Measurements from ENCODE around the gene GAS7. TPM values are rescaled to one million over a fixed set of nuclear protein-coding genes. Genes with fewer than 3 reads are reported as not detected.
A peak's percentile ranks its signal among the peaks of the same experiment; 100 is the strongest.

Gene GAS7
- 10 to 100 TPM; 70.7 to 89.1 (median 84.8) TPM for total RNA-seq
- 42.0 TPM for total RNA-seq (2013)

DNA sequence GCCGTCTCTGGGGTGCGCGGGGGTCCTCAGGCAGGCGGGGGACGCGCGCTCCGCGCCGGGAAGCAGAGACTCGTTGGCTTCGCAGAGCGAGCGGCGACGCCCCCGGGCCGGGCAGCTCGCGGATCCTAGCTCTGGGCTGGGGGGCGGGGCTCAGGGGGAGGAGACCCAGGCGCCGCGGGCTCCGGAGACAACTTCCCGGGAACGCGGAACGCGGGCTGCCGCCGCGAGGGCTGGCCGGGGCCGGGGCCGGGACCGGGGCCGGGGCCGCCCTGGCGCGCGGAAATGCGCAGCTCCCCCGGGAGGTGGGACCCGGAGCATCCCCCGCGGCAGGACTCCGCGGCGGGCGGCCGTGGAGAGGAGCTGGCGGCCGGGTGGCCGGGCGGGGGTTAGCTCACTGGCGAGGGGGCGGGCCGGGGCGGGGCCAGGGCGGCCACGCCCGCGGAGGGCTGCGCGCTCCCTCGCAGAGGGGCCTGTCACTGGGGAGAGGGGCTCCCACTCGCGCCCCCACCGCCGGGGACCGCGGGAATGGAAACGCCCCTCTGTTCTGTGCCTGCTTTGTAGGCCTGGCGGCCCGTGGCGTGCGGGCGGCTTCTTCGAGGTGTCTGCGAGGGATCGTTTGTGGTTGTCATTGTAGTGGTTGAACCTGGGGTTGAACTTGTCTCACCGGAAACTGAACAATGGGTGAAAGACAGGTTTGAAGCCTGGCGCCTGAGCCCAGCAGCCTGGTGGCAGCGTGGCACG is at the start of gene GAS7:
Gene GAS7 (minus strand): TSS at position 98 of the 741 bp plus-strand sequence.
- Histone ChIP-seq H3K27ac (ENCODE audit: low read length) (no peak within 1 kb of the TSS), H3K4me3 (ENCODE audit: low read length) (peak within 1 kb of the TSS; percentile 45), H3K9me3 (ENCODE audit: control insufficient read depth, insufficient read depth, low read length) (peaks cover 8% of the 10 kb centered on the region), H3K27me3 (ENCODE audit: control insufficient read depth, insufficient read depth, low read length) (no peaks in the 10 kb centered on the region), H3K4me1 (ENCODE audit: control insufficient read depth, insufficient read depth, low read length) (peaks cover 30% of the 10 kb centered on the region), H3K36me3 (ENCODE audit: control insufficient read depth, insufficient read depth, low read length) (no peaks in the 10 kb centered on the region)
- WGBS (ENCODE audit: insufficient coverage), result under 1% methylated on average over 86 of the region's 86 CpGs
- TF ChIP-seq, protein P1, sequence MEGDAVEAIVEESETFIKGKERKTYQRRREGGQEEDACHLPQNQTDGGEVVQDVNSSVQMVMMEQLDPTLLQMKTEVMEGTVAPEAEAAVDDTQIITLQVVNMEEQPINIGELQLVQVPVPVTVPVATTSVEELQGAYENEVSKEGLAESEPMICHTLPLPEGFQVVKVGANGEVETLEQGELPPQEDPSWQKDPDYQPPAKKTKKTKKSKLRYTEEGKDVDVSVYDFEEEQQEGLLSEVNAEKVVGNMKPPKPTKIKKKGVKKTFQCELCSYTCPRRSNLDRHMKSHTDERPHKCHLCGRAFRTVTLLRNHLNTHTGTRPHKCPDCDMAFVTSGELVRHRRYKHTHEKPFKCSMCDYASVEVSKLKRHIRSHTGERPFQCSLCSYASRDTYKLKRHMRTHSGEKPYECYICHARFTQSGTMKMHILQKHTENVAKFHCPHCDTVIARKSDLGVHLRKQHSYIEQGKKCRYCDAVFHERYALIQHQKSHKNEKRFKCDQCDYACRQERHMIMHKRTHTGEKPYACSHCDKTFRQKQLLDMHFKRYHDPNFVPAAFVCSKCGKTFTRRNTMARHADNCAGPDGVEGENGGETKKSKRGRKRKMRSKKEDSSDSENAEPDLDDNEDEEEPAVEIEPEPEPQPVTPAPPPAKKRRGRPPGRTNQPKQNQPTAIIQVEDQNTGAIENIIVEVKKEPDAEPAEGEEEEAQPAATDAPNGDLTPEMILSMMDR (IDR thresholded peaks at IDR 0.05), result no peak
- Mint-ChIP-seq H3K4me3 (peak within 1 kb of the TSS; percentile 84), H3K36me3 (peaks cover 9% of the 10 kb centered on the region), H3K27me3 (ENCODE audit: low read depth in 2 of 2) (peaks cover 18 to 27% of the 10 kb centered on the region in 2 donors), H3K27ac (peak within 1 kb of the TSS; percentile 7 to 74), H3K9me3 (peaks cover 0 to 10% of the 10 kb centered on the region in 2 donors), H3K4me1 (peaks cover 19 to 34% of the 10 kb centered on the region in 2 donors)
- intact Hi-C loops (cut with micrococcal nuclease), result loop anchor here (1.0 to 2.0 kb wide), 2 partner anchors 42 to 83 kb away; no protein-coding TSS in a partner anchor
- ATAC-seq (peak; percentile 69 to 84 (median 76)), DNase-seq (peak; percentile 68 to 78)

DNA sequence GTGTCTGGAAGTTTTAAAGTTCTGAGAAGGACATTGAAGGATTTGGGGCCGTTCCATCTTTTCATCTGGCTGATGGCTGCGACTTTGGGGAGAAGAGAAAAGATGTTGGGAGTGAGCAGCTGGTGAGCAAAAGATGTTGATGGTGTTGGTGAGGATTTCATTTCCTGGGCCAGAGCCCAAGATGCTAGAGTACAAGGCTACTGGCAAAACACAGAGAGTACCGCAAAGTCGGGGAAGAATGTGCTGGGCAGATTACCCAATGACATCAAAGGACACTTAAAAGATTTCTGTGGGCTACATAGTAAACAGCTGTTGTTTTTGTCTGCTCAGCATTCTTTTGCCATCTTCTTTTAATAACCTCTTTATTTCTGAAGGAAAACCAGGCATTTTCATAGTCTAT is 49.4 kb upstream of the GAS7 start:
- Histone ChIP-seq H3K9me3 (ENCODE audit: control insufficient read depth, insufficient read depth, low read length) (no peaks in the 10 kb centered on the region), H3K27me3 (ENCODE audit: control insufficient read depth, insufficient read depth, low read length) (no peaks in the 10 kb centered on the region), H3K36me3 (ENCODE audit: control insufficient read depth, insufficient read depth, low read length) (no peaks in the 10 kb centered on the region), H3K27ac (ENCODE audit: low read length) (no peak overlapping the region), H3K4me1 (ENCODE audit: control insufficient read depth, insufficient read depth, low read length) (no peaks in the 10 kb centered on the region), H3K4me3 (ENCODE audit: low read length) (no peak overlapping the region)
- no peaks in the 10 kb centered on the region for H3K36me3 Mint-ChIP-seq
- DNase-seq (no peak), ATAC-seq (no peak)
- no peaks in the 10 kb centered on the region for H3K9me3 Mint-ChIP-seq
- 71% methylated on average over 4 of the region's 4 CpGs for WGBS (ENCODE audit: insufficient coverage)
- H3K4me1 Mint-ChIP-seq, result peaks cover 0 to 7% of the 10 kb centered on the region in 2 donors
- TF ChIP-seq, protein P1 (IDR thresholded peaks at IDR 0.05), result no peak
- intact Hi-C loops (cut with micrococcal nuclease), result no loop called here
- no peak overlapping the region for H3K27ac Mint-ChIP-seq
- no peak overlapping the region for H3K4me3 Mint-ChIP-seq
- H3K27me3 Mint-ChIP-seq (ENCODE audit: low read depth in 2 of 2), result peaks cover 5 to 18% of the 10 kb centered on the region in 2 donors

DNA sequence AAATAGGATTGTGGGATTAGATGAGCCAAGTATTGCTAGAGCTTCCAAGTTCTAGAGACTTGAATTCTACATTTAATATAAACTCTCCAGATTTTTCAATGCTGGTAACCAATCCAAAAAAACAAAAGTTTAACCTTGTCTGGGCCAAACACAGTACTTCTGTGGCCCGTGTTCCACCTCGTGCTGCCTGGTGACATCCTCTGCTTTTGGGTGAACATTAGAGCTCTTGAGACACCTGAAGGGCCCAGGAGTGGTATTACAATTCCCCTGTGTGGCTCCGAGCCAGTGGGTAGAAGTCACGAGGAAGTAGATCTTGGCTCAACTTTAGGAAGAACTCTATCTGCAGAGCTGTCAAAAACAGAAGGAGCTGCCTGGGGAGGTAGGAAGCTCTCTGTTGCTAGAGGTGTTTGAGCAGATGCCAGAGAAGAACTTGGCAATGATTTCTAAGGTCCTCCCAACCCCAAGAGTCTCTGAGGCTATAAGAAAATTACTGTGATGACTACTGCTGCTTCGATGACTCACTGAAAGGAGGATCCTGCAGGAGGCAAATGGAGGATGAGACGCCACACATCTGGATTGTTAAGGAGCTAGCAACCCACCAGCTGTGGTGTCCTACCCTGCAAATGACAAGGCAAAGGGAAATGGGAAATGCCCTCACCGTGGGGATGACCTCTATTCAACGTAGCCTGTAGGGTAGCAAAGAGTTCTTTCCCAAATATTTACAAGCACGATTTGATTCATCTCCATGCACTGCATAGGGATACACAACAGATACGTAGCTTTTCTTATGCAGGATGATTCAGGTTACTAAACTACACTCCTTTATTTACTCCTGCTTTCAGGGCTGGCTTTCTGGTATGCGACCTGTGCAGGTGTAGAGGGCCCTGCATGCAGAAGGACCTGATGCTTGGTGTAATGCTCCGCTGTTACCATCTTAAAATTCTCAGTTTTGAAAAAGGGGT is 45.8 kb upstream of the GAS7 start:
- Histone ChIP-seq H3K9me3 (ENCODE audit: control insufficient read depth, insufficient read depth, low read length) (no peaks in the 10 kb centered on the region), H3K36me3 (ENCODE audit: control insufficient read depth, insufficient read depth, low read length) (no peaks in the 10 kb centered on the region), H3K27me3 (ENCODE audit: control insufficient read depth, insufficient read depth, low read length) (no peaks in the 10 kb centered on the region), H3K27ac (ENCODE audit: low read length) (no peak overlapping the region), H3K4me3 (ENCODE audit: low read length) (no peak overlapping the region), H3K4me1 (ENCODE audit: control insufficient read depth, insufficient read depth, low read length) (no peaks in the 10 kb centered on the region)
- Mint-ChIP-seq H3K36me3 (no peaks in the 10 kb centered on the region), H3K4me3 (no peak overlapping the region), H3K4me1 (no peaks in the 10 kb centered on the region), H3K9me3 (no peaks in the 10 kb centered on the region), H3K27ac (no peak overlapping the region), H3K27me3 (ENCODE audit: low read depth in 2 of 2) (peaks cover 10% of the 10 kb centered on the region in 2 donors)
- TF ChIP-seq, protein P1 (IDR thresholded peaks at IDR 0.05), result no peak
- ATAC-seq (no peak), DNase-seq (no peak)
- WGBS (ENCODE audit: insufficient coverage), result 82% methylated on average over 12 of the region's 12 CpGs
- intact Hi-C loops (cut with micrococcal nuclease), result no loop called here

All from natural killer cell (primary cell).